GM18505 (cell line): ENCODE measurements around the gene AKAP8L.

Source experiments
- ATAC-seq: cut with Tn5 transposase; IDR thresholded peaks from one replicate; pipeline ENCODE4 v1.9.1; 2021; ENCODE audit not compliant: unreplicated experiment
- POLR2A ChIP-seq: IDR thresholded peaks from 4 replicates; pipeline ENCODE4 v1.6.1; 2011; ENCODE audit warnings: borderline replicate concordance; ENCODE audit not compliant: insufficient read depth, insufficient read length; ENCODE audit errors: extremely low read depth

AKAP8L gene

GRCh38 chr19:15444505-15445226 is 25.9 kb upstream of the AKAP8L start:
- TF ChIP-seq POLR2A, result no peak
- no peak for ATAC-seq

DNA sequence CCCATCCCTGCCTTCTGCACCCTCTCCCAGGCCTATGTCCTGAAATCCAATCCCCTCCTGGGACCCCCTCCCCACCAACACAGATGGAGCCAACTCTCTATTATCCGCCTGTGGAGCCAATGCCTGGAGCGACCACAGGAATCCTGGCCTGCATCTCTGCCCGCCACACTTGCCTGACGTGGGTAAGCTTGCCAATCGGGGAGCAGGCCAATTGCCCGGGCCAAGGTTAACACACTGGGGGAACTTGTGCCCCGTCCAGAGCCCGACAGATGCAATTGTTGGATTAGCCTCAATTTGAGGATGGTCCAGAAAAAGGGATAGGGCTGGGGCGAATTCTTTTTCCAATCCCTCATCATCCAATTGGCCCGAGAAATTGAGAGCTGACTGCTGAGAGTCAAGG is 25.1 kb upstream of the AKAP8L start:
- TF ChIP-seq POLR2A, result no peak
- no peak for ATAC-seq

DNA sequence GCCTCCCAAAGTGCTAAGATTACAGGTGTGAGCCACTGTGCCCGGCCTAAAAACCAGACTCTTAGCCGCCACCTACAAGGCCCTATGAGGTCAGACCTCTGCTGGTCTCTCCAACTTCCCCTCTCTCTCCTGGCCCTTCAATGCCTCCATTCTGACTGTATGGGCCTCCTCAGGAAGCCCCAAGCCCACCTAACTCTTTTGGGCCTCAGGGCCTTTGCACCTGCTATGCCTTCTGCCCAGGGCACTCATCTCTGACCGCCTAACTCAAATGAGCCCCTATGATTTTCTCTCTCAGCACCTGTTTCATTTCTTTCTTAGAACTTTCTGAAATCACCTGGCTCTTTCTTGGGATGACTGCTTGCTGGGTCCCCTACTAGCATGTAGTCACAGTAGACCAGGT is 24.5 kb upstream of the AKAP8L start:
- no peak for ATAC-seq
- TF ChIP-seq POLR2A, result no peak

DNA sequence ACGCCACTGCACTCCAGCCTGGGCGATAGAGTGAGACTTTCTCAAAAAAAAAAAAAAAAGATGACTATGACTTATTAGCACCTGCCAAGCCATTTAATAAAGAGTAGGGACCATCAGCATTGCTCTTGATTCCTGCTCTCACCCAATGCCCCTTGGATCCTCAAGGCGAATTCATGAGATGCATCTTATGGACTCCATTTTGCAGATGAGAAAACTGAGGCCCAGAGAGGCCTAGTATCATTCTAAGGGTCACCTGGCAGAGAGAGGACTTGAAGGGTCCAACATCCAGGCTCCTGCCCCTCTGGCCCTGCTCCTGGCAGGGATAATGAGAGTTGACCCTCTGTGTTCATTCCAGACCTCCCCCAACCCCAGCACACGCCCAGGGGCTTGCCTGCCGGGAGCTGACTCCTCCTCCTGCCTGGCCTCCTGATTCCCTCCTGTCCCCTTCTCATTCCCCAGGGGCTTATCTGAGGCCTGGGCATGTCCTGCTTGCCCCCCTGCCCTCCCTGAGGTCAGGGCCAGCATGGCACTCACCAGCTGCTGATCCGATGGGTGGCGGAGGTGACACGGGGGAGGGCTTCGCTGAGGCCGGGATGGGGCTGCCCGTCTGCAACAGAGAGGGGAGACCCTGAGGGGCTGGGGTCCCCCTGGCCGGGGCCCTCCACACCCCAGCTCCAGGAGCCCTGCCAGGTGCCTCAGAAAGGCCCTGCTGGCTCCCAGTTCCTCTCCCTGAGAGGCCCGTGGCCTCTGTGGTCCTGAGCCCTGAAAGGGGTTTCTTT is 23.5 kb upstream of the AKAP8L start:
- no peak for ATAC-seq
- no peak for TF ChIP-seq POLR2A

- TF ChIP-seq POLR2A, result no peak
- no peak for ATAC-seq
Measured at GRCh38 chr19:15441317-15441716, 22.5 kb upstream of the AKAP8L start.

- ATAC-seq, result no peak
- TF ChIP-seq POLR2A, result no peak
Measured at GRCh38 chr19:15439821-15440641, 21.2 kb upstream of the AKAP8L start.

GRCh38 chr19:15439078-15439799 is 20.5 kb upstream of the AKAP8L start:
- ATAC-seq, result no peak
- TF ChIP-seq POLR2A, result no peak

GRCh38 chr19:15438577-15438976 is 19.8 kb upstream of the AKAP8L start:
- no peak for ATAC-seq
- TF ChIP-seq POLR2A, result no peak

- TF ChIP-seq POLR2A, result no peak
- no peak for ATAC-seq
Measured at GRCh38 chr19:15438124-15438496, 19.3 kb upstream of the AKAP8L start.

- ATAC-seq, result no peak
- no peak for TF ChIP-seq POLR2A
Measured at GRCh38 chr19:15437355-15438123, 18.8 kb upstream of the AKAP8L start.

GRCh38 chr19:15436826-15437110 is 18.0 kb upstream of the AKAP8L start:
- no peak for TF ChIP-seq POLR2A
- ATAC-seq, result no peak

DNA sequence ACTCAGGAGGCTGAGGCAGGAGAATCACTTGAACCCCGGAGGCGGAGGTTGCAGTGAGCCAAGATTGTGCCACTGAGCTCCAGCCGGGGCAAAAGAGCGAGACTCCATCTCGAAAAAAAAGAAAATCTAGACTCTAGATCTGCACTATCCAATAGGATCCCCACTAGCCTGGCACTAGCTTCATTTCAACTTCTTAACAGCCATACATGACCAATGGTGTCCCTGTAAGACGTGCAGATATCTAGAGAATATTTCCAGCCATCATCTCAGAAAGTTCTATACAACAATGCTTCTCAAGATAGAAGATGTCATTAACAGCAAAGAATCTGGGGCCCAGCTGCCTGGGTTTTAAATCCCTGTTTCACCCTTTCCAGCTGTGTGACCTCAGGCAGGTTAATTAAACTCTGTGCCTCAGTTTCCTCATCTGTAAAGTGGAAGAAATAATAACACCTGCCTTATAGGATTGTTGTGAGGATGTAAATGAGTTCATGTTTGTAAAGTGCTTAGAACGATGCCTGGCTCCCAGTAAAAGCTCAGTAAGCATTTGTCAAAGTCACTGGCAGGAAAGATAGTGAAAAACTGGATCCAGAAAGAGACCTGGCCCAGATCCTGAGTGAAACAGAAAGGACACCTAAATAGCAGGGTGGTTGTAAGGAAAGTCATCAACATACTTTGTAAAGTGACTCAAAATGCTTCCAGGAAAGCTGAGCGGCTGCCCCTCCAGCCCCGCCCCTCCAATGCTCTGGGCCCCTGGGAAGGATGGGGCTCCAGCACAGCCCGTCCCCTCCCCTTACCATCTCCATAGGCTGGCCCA is 17.4 kb upstream of the AKAP8L start:
- TF ChIP-seq POLR2A, result no peak
- no peak for ATAC-seq
